ES-I3 (cell line): ENCODE measurements around the gene TTC9C.
A peak's percentile ranks its signal among the peaks of the same experiment; 100 is the strongest.

Source experiments
- H3K36me3 ChIP-seq: 2 replicates; pipeline ENCODE4 v1.6.1; 2013; ENCODE audit warnings: mild to moderate bottlenecking, low read length, control low read depth, moderate library complexity; ENCODE audit not compliant: insufficient read depth
- H3K4me1 ChIP-seq: 2 replicates; pipeline ENCODE4 v1.6.1; 2013; ENCODE audit warnings: mild to moderate bottlenecking, control low read depth, low read length; ENCODE audit not compliant: insufficient read depth
- H3K9ac ChIP-seq: 2 replicates; pipeline ENCODE4 v1.6.1; 2013; ENCODE audit warnings: low read depth, mild to moderate bottlenecking, low read length, moderate library complexity
- H3K9me3 ChIP-seq: 2 replicates; pipeline ENCODE4 v1.6.1; 2013; ENCODE audit warnings: mild to moderate bottlenecking, low read length, moderate library complexity; ENCODE audit not compliant: control insufficient read depth, insufficient read depth

Gene TTC9C

GRCh38 chr11:62786318-62787004 is 58.2 kb downstream of the TTC9C start:
- H3K9ac ChIP-seq, result peak overlapping the region; percentile 91
- no peaks in the 10 kb centered on the region for H3K9me3 ChIP-seq
- no peaks in the 10 kb centered on the region; the same call in 1 of the 2 replicates for H3K36me3 ChIP-seq
- H3K4me1 ChIP-seq, result no peaks in the 10 kb centered on the region; the same call in 1 of the 2 replicates

GRCh38 chr11:62787005-62787759 is 58.9 kb downstream of the TTC9C start, which contains the start of gene TMEM179B:
Gene TMEM179B, plus strand, starts transcription at chr11:62787402. Its CDS starts 30 bp downstream, at chr11:62787432.
- Histone ChIP-seq H3K4me1 (peaks cover under 1% of the 10 kb centered on the region), H3K9me3 (no peaks in the 10 kb centered on the region), H3K9ac (peak within 1 kb of the TSS; percentile 91), H3K36me3 (no peaks in the 10 kb centered on the region; the same call in 1 of the 2 replicates)
